Umbilical cord (tissue), 2 donors: ENCODE results near the gene CPEB3. TPM values are rescaled to one million over a fixed set of nuclear protein-coding genes. Genes with fewer than 3 reads are reported as not detected.
"Not testable (repeated sequence)": the region's sequence is repeated elsewhere in the genome, so short reads cannot be mapped to it uniquely, and the experiment has no call there.

ENCODE experiments used
- DNase-seq: peaks from one replicate; pipeline ENCODE4 v3.0.0-alpha.2; 2015; ENCODE audit warnings: low spot score
- total RNA-seq: library from RNA; depleted of rRNA; stranded (reverse); fragments of >200 nt; gene quantifications from one replicate; pipeline ENCODE4 v1.2.3, GENCODE V29; 2014; ENCODE audit warnings: low replicate concordance; ENCODE audit not compliant: insufficient read depth

Gene CPEB3
- 6.3 TPM for total RNA-seq

DNA sequence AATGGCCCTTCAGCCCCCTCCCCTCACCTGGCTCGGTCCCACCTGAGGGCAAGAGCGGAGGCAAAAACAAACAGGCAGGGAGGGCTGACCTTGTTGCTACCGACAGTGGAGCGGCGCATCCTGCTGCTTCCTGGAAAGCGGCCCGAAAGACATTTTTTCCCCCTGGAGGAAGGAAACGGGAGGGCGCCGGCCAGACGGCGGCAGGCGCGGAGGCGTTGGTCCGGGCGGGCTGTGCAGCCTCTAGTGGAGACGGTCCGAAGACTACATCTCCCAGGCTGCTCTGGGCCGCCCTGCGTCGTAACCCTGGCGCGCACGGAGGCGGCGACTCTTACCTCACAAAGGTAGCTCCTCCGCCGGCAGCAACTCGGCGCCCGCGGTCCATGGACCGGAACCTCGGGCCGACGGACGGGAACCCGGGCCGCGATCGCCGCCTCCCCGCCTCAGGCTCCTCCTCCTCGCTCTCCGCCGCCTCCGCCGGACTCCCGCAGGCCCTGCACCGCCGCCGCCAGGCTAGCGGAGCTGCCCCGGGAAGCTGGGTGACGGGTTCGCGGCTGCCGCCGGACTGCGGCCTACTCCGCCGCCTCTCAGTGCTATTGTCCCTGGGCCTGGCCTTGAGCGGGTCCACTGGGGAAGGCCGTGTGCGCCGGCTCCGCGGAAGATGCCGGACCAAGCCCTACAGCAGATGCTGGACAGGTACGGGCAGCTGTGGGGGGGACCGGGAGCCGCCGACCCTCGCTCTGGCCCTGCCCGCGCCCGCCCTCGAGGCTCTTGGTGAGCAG, at the start of gene CPEB3, which contains the start of gene MARCHF5:
Gene CPEB3 (minus strand): TSS at position 242 of the 779 bp plus-strand sequence. CDS start 50,728 bp downstream, outside the sequence.
Gene MARCHF5 (plus strand): TSS at position 331 of the 779 bp plus-strand sequence. CDS start 328 bp downstream, at position 659.
- DNase-seq, result peak; percentile 98

DNA sequence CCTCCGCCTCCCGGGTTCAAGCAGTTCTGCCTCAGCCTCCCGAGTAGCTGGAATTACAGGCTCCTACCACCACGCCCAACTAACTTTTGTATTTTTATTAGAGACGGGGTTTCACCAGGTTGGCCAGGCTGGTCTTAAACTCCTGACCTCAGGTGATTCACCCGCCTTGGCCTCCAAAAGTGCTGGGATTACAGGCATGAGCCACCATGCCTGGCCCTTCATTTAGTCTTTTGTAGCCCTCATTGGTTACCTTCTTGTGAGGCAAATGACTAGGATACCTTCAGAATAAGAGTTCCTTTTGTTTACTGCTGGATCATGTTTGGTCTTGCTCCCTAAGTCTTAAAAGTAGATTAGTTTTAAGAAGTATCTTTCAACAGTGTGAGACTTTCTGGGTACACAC, 39.0 kb upstream of the CPEB3 start:
- not testable (repeated sequence) for DNase-seq

DNA sequence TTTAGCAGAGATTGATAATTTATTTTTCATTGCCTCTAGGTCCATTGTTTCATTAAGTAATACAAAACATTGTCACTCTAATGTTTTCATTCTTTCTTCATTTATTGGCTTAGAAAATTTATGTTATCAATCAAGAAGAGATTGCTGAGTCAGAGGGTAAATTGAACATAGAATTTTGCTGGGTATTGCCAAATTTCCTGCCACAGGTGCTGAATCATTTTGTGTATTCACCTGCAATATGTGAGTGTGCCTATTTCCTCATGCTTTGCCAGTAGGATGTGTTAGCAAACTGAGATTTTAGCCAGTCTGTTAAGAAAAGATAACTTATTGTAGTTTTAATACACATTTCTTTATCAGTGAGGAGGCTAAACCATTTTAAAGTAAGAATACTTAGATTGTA, 38.1 kb upstream of the CPEB3 start:
- no peak for DNase-seq

DNA sequence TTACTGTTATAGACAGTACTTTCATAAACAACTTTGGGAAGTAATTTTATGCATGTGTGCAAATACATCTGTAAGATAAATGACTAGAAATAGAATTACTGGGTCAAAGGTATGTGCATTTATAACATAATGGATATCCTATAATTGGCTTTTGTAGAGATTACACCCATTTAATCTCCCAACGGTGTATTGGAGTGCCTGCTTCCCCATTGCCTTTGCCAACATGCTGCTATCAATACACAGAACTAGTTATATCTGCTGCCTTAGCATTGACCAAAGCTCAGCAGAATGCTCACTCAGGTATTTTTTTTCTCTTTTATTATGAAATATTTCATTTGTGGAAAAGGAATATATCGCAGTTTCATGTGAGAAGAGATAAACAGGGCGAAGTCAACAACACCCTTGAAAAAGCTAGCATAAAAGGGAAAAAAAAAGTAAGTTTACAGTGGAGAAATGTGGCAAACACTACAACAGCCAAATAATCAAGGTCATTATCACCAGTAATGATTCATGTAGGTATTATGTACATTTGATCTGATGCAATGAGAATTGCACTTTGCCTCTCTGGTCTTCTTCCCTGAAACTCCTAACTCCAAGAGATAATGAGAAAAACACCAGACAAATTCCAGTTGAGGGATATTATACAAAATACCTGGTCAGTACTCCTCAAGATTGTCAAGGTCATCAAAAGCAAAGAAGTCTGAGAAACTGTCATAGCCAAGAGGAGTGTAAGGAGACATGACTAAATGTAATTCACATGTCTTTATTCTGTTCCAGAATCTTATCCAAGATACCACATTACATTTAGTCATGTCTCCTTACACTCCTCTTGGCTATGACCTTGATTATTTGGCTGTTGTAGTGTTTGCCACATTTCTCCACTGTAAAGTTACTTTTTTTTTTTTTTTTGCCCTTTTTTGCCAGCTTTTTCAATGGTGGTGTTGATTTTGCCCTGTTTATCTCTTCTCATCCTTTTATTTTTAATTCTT, 36.9 kb upstream of the CPEB3 start:
- no peak for DNase-seq

DNA sequence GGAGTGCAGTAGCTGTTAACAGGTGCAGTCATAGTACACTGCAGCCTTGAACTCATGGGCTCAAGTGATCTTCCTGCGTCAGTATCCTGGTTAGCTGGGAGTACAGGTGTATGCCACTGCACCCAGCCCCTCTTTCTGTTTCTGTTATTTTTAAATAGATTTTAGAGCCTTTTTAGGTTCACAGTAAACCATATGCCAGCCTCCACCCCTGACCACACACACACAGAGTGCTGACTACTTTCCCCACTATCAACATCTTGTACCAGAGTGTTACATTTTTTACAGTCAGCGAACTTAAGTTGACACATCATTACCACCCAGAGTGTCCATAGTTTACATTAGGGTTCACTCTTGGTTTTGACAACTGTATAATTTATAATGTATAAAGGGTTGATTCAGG, 32.2 kb upstream of the CPEB3 start:
- no peak for DNase-seq

DNA sequence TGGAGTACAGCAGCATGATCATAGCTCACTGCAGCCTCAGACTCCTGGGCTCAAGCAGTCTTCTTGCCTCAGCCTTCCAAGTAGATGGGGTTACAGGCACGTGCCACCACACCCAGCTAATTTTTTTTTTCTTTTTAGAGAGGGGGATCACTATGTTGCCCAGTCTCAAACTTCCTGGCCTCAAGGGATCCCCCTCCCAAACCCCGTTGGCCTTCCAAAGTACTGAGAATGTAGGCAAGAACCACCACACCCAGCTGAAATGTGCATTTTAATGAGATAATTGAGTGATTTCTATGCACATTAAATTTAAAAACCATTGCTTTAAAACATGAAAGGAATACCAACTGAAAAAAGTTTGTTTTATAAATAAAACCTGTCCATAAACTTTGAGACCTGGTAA, 25.7 kb upstream of the CPEB3 start:
- DNase-seq, result no peak

DNA sequence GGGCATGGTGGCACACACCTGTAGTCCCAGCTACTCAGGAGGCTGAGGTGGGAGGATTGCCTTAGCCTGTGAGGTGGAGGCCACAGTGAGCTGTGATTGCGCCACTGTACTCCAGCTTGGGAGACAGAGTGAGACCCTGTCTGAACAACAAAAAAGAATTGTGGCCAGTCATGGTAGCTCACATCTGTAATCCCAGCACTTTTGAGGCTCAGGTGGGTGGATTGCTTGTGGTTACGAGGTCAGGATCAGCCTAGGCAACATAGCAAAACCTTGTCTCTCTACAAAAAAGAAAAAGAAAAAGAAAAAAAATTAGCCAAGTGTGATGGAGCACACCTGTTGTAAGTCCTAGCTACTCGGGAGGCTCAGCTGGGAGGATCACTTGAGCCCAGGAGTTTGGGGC, 22.9 kb upstream of the CPEB3 start:
- no peak for DNase-seq

DNA sequence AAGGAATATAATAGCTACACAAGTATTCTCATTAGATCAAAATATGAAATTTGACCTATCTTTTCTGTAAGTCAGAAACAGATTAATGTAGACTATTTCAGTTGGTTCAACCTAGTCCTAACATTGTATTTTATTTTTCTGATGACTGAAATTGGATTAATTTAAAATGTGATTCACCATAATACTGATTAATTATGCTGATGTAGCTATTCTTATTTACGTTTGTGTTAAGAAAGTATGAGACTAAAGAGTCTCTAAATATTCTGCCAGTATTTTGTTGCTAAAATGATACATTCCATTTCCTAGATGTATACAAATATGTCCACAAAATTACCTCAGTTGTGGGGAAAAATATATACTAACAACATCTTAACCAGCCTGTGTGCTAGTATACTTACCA, 18.4 kb upstream of the CPEB3 start:
- DNase-seq, result no peak

DNA sequence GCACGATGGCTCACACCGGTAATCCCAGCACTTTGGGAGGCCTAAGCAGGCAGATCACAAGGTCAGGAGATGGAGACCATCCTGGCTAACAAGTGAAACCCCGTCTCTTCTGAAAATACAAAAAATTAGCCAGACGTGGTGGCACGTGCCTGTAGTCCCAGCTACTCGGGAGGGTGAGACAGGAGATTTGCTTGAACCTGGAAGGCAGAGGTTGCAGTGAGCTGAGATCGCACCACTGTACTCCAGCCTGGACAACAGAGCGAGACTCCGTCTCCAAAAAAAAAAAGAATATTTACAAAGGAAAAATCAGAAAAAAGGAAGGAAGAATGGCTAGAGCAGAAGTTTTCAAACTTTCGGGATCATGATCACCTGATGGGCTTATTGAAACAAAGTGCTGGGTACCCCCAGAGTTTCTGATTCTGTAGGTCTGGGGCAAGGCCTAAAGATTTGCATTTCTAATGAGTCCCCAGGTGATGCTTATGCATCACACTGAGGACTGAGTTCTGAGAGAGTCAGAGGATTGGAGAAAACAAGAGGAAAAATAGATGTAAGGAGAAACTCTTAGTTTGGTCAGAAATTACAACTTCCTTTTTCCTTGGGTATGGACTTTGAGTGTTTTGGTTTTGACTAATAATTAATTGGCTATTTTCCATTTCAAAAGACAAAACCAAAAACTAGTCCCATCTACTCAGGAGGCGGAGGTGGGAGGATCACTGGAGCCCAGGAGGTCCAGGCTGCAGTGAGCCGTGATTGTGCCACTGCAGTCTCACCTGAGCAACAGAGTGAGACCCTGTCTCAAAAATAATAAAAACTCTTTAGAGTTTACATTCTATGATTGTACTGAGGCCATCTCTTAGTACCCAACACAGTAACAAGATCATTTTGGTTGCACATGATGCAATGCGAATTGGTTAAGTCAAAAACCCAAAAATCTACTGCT, 14.5 kb upstream of the CPEB3 start:
- no peak for DNase-seq

DNA sequence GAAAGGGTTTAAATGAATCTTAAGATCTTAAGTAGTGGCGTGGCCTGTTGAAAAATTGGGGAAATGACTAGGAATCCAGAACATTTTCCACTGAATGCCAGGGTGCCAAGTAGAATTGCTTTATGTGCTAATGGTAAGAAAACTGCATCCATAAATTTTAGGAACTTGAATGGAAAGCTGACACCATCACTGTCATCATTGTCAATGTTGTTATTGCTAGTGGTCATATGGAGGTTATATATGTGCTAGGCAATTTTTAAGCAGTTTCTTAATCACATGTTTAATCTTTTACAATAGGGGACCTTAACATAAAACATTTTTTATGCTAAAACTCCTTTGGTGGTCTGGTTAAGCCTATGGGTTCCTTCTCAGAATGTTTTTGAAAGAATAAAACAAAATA, 13.2 kb upstream of the CPEB3 start:
- no peak for DNase-seq

DNA sequence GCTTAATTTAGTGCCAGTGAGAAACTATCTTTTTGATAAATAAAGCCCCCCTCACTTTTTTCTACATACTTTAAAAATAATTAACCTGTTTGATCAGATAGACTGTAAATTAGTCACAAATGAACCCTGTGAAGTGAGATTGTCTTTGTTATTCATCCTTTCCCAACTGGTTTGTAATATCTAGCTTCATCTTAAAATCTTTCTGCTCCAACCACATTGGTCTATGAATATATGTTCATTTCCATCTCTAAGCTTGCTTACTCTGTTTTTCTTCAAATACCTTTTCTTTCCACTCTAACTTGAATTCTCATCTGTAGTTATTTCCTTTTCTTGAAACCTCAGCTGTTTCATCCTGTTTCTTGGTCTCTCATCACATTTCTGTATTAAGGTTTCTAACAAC, 12.2 kb upstream of the CPEB3 start:
- DNase-seq, result no peak

DNA sequence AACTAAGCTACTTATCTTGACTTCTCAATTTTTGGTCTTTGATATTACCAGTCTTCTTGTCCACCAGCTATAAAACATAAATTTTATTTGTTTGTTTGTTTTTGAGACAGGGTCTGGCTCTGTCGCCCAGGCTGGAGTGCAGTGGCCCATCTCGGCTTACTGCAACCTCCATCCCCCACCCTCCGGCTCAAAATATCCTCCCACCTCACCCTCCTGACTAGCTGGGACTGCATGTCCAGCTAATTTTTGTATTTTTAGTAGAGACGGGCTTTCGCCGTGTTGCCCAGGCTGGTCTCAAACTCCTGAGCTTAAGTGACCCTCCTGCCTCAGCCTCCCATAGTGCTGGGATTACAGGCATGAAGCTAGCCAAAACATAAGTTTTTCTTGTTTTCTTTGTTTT, 7.6 kb upstream of the CPEB3 start:
- DNase-seq, result no peak

DNA sequence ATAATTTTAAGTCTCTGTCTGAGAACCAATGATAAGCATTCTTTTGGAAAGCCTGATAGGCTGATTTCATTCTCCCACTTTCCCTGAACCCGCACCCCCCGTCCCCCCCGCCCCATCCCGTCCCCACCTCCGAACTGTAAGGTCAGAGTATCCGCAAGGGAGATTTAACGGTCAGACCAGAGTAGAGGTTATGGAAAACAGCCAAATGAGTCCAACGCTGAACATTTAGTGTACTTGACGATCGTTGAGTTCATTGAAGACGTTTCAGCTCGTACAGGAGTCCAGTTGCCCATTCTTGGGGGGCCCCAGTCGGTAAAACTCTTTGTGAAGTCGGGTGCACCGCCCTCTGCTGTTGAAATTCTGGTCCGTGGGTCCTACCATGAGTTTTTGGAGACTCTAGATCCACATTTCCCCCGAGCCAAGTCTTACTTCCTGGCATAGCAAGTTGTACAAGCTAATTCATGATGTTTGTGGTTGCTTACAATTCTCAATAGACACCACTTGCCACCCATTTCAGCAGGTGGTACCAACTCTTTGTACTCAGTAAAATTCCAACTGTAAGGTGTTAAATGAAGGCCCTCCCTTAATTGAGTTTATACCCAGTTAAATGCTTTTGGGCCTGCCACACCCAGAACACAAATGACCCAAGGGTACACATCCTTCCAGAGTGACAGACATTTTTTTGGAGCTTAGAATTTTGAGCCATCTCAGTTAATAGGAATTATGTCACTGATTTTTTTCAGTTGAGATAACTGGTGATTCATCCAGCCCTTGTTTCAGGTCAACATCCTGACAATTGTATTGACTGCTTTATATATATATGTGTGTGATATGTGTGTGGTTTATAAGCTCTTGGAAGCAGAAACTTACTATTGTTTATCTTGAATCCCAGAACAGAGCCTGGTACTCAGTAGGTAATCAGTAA, 1.3 kb upstream of the CPEB3 start:
- DNase-seq, result peak; percentile 57

DNA sequence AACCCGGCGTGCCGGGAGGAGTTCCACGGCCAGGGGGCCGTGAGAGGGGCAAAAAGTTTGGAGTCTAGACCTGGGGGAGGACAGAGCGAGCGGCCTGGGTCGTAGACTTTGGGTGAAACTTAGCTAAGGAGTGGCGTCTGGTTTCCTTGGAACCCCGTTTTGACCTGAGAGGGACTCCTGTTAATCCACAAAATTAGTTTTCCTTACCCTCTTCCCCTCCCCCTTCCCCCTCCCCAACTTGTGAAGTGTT, 663 bp upstream of the CPEB3 start:
- DNase-seq, result no peak

DNA sequence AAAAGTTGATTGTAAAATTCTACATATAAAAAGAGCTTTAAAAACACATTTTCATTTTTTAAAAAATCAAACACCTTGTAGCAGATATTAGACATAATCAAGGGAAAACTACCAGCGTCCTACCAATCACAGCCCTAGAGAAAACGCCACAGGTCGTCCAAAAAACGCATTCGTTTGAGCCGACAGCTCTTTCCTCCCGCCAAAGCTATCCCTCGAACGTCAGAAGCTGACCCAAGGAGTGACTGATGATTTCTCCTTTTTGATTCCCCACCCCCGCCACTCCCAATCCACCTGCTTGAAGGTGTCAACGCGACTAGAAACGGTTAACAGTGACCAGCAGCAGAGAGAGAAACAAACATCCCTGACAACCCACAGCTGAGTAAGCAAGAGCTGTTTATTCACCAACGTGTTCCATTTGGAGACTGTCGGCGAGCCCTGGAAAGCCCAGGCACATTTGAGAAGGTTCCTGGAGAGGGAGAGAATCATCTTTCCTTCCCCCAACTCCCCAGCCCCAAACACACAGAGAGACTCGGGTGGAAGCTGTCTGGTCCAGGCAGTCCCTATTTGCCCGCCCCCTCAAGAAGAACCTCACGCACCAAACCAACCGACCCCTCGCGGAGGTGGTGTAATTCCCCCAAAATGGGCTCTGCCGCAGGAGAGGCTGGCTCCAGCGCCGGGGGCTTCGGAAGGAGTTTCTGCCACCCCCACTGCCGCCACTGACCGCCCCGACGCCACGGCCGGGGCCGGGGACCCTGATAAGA, 622 bp downstream of the CPEB3 start:
- peak; percentile 52 for DNase-seq

DNA sequence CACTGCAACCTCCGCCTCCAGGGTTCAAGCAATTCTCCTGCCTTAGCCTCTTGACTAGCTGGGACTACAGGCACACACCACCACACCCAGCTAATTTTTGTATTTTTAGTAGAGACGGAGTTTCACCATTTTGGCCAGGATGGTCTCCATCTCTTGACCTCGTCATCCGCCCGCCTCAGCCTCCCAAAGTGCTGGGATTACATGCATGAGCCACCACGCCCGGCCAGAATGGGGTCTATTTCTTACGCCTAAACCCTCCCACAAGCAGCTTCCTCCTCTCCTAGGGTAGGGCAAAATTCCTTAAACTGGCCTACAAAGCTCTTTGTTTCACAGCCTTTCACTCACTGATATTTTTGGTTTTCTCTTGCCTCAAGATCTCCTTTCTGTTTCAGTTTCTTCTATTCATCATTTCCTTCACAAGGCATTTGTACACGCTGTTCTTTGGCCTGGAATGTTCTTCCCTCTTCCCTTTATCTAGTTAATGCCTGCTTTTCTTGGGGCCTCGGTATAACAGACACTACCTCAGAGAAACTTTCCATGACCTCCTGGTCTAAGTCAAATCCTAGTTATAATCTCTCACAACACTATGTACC, 6.7 kb downstream of the CPEB3 start:
- DNase-seq, result peak; percentile 55

DNA sequence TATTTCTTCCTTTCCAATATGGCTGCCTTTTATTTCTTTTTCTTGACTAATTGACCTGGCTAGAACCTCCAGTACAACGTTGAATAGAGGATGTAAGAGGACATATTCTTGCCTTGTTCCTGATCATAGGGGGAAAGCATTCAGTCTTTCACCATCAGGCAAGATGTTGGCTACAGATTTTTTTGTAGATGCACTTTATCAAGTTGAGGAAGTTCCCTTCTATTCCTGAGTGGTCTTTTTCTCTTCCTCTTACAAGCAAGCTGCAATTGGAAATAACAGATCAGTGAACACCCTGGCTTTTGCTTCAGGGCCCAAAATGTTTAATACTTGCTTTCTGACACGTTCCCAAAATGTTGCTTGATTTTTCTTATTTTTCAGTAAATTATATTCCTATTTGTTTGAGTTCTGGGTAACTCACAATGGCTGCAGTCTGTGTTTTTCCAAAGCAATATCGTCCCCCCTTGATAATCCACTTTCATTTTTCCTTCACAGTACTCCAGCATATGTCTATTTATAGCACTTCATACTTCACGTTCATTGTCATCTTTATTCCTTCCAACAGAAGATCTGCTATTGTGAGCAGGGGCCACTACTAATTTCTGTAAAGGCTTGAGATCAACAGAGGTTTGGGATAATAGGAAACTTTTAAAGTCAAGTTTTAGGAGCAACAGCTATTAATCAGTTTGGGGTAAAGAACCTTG, 11.7 kb downstream of the CPEB3 start:
- no peak for DNase-seq

DNA sequence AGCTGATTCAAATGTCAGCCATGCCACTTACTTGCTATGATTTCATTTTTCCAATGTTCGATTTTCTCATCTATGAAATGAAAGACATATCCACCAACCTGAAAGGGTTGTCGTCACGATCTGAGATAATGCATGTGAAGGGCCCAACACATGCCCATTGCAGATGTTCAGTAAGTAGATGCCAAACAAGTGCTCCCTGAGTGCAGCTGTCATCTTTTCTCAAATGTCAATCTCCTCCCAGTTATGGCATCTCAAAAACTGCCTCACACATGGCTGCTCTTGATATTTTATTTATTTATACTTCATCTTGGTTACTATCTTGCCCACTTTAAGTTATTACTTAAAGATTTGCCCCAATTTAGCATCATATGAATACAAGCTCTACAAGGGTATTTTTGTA, 16.8 kb downstream of the CPEB3 start:
- no peak for DNase-seq

DNA sequence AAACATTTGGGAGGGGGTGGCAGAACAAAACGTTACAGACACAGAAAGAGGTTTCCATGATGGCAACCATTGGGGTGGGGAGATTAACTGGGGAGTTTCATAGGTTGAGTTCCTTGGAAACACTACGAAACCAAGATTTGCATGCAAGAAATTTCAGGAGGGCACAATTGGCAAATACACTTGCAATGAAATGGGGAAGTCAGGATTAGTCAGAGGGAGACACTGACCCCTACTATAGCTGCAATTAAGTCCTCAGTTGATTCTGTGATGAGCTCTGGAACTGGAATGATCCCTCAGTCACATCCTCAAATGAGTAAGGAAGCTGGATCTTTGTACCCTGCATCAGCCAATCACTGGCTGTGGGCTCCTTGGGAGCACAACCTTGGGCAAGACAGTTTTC, 22.1 kb downstream of the CPEB3 start:
- DNase-seq, result no peak
